GM19372 (cell line): ENCODE measurements around the gene FARP2.
"Not testable (repeated sequence)": the region's sequence is repeated elsewhere in the genome, so short reads cannot be mapped to it uniquely, and the experiment has no call there.

Source experiments
- ATAC-seq: cut with Tn5 transposase; IDR thresholded peaks from one replicate; pipeline ENCODE4 v1.9.1; 2021; ENCODE audit warnings: mild to moderate bottlenecking, low read depth, moderate library complexity; ENCODE audit not compliant: unreplicated experiment

Gene FARP2

DNA sequence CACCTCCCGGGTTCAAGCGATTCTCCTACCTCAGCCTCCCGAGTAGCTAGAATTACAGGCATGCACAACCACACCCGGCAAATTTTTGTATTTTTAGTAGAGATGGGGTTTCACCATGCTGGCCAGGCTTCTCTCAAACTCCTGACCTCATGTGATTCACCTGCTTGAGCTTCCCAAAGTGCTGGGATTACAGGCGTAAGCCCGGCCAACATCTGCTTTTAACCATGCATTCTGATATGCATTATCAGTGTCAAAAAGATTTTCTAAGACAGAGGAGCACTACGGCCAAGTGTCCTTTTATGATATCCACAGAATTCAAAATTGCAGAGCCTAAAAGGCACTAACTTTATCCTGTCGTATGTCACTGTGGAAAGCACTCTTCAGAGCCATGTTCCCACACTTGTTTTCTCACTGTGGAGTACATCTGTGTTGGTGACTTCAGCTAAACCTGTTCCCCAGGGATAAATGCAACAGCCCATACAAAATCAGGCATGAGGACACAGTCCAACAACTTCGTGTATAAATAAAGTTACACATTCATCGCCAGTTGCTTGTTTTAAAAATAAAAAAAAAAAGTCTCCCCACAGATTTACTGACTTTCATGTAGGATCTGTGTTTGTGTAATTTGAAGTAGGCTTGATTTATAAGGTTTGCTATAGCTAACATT is 95.9 kb downstream of the FARP2 start:
- ATAC-seq: no peak

DNA sequence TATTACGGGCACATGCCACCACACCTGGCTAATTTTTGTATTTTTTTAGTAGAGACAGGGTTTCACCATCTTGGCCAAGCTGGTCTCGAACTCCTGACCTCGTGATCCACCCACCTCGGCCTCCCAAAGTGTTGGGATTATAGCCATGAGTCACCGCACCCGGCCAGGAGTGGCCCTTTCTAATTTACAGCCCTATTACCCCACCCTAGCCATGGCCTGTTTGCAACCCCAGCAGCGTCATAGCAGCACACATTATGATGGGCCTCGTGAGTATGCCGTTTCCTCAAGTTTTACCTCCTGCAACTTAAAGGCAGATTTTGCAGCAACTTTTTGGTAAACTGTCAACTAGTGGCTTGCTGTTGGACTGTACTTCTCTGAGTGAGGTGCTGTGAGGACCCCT is 97.8 kb downstream of the FARP2 start:
- ATAC-seq: not testable (repeated sequence)

DNA sequence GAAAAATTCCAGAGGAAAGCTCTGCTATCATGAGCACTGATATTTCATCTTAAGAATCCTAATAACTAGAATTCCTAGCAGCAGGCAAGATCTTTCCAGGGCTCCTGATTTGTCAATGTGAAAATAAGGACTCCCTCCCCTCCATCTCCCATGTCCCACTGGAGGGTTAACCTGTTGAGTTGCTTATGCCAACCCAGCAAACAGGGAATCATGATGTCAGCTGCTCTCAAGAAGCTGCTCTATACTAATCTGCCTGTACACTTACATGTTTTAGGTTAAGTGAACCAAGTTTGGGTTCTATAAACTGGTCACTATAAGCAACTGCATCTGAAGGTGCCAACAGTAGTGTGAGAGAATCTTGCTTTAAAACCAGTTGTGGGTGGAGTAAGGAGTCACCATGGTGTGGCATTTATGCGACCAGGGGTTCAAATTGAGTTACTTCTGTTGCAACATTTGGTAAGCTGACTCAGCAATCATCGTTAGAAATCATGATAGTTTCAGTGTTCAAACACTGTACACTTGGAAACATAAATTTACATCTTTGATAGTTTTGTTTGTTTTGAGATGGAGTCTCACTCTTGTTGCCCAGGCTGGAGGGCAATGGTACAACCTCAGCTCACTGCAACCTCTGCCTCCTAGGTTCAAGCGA is 98.9 kb downstream of the FARP2 start:
- no peak for ATAC-seq

DNA sequence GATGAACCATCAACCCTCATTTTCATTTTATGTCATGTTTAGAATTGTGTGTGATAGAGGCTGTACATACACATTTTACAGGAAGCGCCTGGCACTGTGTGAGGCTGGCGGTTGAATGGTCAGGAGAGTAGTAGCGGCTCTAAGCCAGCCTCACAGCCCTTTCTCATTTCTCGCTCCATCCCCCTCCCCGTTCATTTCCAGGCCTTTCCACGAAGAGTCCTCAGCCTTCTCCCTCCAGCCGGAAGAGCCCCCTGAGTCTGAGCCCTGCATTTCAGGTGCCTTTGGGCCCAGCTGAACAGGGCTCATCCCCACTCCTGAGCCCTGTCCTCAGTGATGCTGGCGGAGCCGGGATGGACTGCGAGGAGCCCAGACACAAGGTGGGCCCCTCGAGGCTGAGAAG is 100.5 kb downstream of the FARP2 start:
- ATAC-seq: no peak

DNA sequence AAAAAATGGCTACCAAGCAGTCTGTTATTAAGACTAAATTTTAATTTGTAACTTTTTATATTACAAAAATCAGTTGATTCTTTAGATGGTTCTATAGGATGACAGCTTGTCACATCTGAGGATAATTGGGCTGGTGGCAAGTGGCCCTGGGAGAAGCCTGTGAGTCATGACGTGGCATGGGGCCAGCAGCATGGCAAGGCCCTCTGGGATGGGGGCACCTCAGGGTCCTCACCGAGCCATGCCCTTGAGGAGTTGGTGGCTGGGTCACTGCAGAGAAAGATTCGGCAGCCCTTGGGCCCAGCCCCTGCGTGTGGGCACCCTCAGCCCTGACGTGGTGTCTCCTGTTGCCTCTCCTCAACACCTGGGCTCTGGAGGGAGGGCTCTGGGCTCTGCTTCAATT is 102.6 kb downstream of the FARP2 start:
- ATAC-seq: no peak

DNA sequence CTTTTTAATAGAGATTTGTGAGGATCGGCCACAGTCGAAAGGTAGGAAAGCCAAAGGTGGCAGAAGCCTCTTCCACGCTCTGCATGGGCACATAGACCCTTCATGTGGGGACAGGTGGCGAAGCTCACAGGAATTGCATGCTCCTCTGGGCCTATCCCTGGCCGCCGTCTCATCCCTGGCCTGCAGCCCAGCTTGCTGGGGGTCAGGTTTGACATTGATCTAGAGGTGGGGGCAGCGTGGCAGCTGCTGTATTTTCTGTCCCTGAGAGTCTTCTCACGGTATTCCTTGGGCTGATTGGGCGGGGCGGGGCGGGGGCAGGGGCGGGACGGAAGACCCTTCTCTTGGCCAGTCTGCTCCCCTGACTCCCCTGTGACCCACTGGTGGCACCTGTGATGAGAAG is 103.4 kb downstream of the FARP2 start:
- no peak for ATAC-seq

DNA sequence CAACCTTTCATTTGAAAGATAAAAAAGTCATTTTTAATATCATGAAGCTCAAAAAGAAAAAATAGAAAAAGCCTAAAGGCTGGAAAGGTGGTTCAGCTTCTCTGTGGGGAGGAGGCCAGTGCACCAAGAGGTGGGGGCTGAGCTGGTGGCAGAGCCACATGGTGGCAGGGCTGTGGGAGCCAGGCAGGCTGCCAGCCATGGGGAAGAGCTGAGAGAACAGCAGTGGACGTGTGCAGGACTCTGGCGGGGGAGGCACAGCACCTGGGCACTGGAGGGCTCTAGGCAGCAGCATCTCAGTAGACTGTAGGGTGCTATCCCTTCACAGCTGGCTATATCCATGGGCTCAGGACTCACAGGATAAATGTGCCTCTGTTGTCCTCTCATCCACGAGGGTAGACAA is 104.5 kb downstream of the FARP2 start:
- no peak for ATAC-seq

DNA sequence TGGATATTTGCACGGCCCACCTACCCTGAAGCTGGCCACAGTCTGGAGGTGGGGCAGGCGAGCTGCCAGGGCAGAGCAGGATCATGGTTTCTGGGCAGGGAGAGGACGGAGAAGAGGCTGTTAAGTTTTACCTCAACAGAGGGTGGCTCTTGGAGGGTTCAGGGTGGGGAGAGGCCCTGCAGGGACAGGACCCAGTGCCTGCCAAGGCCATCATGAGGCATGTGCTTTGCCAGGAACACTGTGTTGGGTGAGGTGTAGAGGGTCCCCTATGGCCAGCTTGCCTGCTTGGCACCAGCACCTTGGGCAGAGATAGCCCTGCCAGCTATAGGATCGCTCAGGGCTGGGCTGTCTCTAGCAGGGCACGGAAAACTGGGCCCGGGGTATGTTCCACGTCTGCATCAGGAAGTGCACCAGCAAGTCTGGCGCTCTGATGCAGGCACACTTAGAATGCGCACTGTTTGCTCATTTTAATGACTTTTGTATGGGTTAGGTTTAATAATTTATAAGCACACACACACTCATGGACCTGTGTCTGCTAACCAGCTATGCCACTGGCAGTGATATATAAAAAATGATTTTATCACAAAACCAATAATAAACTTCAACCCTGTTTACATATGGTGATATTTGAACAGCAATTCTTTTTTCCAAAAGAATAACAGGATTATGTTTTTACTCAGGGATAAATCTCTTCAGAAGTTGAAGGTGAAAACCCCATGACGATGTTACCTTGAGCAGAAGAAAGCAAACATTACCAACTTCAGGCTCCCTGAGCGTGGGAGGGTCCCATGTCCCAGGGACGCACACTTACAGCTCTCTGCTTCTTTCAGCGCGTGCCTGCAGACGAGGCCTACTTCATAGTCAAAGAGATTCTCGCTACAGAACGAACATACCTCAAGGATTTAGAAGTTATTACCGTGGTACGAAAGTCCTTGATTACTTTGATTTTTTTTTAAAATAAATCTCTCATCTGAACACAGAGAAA is 105.9 kb downstream of the FARP2 start:
- no peak for ATAC-seq

DNA sequence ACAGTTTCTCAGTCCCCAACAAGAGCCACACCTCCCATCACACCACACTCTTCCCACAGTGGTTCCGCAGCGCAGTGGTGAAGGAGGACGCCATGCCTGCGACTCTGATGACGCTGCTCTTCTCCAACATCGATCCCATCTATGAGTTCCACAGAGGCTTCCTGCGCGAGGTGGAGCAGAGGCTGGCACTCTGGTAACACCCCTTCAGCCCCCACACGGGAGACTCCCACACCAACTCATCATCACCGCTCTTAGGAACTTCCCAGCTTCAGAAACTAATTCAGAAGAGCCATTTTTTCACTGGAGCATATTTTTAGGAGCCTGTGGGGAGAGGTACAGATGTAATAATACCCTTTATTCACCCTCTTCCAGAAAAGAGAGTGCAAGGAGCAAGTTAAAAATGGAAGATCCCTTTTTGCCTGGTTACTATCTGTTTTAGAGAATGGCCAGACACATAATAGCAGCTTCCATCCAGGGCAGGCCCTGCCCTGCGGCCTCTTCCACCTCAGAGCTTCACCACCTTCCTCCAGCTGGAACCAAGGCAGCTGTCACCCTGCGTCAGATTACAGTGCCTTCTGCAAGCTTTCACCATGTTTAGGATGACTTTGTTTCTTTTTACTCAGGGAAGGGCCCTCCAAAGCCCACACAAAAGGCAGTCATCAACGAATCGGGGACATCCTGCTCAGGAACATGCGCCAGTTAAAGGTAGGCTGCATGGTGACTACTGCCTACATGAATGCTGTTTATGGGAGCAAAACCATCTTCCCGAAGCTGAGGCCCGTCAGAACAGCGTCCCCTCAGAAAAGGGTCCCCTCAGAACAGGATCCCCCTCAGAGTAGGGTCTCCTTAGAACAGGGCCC is 107.4 kb downstream of the FARP2 start:
- ATAC-seq: no peak

DNA sequence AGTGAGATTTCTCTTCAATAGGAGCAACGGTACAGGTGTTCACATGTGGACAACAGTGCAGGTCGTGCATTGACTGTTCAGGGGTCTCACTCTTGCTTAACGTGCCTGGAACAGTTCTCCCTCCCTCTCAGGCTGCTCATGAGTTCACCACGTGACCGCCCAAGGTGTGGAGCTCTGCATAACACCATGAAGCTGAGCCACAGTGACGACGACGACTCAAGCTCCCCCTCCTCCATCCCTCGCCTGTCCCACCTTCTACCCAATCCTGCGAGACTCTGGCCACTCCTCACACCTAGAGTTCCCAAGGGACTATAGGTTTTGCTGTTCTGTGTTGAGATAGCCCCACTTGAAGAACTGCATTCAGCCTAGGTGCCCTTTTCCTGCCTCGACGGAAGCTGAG is 109.5 kb downstream of the FARP2 start:
- ATAC-seq: no peak

DNA sequence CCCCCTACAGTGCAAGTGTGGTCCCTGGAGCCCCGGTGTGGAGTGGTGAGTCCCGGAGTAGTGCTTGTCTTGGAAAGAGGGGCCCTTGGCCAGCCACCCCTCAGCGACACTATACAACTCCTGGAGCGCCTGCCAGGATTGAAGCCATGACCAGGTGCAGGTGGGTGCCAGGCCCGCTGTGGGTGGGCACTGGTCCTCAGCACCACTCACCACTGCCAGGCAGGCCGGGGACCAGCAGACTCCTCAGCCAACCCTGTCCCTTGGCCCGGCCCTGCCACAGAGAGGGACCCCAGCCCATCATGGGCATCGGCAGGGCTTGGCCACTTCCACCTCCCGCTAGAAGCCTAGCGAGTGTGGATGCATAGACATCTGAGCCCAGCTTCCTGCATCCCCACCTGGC is 110.1 kb downstream of the FARP2 start:
- ATAC-seq: no peak

DNA sequence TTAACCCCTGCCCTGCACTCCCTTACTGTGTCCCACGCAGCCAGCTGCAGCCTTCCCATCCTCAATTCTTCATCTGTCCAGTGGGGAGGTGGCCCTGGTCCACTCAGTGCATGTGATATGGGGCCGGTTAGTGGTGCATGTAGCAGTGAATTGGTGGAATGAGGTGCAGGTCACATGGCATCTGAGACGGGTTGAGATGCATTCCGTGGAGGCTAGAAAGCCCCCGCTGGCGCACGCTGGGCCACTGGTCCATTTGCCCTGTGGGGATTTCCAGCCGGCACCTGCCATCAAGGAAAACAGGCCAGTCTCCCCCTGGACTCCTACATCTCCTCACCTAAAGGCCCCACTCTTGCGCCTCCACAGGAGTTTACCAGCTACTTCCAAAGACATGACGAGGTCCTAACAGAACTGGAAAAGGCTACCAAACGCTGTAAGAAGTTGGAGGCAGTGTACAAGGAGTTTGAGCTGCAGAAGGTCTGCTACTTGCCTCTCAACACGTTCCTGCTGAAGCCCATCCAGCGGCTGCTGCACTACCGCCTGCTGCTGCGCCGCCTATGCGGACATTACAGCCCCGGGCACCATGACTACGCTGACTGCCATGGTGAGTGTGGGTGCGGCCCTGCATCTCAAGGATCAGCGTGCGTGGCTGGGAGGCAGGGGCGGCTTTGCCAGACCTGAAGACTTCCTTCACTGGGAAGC is 111.8 kb downstream of the FARP2 start:
- ATAC-seq: no peak

DNA sequence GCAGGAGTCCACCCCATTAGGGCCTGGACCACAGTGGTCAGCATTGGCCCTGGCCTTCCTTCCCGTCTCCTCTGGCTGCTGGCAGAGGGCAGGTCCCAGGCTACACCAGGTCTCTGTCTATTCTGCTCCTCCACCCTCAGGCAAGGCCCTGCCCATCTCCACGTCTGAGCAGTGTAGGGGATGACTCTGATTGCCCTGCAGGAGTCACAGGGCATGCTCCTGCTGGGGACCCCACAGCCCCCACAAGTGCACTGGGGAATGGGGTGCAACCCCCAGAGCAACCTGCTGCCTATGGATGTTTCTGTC is 112.3 kb downstream of the FARP2 start:
- ATAC-seq: no peak

DNA sequence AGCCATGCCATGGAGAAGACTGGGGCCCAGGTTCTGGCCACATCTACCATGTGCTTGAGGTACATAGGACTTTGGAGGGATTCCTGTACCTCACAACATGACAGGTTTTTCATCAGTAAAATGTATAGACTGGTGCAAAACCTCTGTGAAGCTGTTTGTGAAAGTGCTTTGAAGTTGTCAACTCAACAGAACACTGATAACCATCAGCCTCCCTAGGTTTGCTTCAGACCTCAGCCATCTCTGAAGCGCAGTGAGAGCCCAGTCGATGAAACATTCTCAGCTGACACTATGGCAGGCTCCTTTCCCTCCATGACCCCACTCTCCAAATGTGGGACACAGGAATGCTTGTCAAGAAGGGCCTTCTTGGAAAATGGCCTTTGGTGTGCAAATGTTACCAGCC is 113.7 kb downstream of the FARP2 start:
- ATAC-seq: no peak

DNA sequence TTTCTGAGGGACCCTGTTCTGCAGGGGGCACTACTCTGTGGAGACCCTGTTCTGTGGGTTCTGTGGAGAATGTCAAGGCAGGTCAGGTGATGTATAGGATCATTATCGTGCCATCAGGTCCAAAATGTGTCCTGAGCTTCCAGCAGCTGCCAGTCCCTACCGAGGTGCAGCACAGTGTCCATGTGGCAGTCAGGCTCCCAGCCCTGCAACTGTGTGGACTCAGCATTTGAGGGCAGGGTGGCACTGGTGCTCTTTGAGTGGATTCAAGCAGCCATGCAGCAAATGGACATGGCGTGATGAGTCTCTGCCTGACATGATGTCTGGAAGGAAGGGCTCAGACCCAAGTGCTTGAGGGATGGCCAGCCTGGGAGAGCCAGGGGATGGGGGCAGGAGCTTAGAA is 117.3 kb downstream of the FARP2 start:
- no peak for ATAC-seq

DNA sequence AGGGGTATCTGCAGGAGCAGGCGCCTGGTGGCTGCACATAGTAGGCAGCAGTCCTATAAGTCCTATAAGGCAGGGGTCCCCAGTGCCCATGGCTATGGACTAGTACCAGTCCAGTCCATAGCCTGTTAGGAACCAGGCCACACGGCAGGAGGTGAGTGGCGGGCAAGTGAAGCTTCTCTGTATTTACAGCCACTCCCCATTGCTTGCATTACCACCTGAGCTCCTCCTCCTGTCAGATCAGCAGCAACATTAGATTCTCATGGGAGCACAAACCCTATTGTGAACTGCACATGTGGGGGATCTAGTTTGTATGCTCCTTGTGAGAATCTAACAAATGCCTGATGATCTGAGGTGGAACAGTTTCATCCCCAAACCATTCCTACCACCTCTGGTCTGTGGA is 119.2 kb downstream of the FARP2 start:
- ATAC-seq: no peak

DNA sequence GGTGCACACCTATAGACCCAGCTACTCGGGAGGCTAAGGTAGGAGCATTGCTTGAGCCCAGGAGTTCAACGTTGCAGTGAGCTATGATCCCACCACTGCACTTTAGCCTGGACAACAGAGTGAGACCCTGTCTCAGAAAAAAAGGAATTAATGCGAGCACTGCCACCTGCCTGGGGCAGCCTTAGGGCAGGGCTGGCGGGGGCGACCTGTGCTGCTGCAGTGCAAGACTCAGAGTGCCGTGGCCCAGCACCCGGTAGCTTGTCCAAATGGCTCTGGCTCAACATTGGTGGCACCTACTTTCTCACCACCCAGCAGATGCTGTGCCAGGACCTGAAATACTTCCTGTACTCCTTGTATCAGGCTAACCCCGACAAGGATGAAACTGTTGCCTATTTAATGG is 122.1 kb downstream of the FARP2 start:
- ATAC-seq: no peak

DNA sequence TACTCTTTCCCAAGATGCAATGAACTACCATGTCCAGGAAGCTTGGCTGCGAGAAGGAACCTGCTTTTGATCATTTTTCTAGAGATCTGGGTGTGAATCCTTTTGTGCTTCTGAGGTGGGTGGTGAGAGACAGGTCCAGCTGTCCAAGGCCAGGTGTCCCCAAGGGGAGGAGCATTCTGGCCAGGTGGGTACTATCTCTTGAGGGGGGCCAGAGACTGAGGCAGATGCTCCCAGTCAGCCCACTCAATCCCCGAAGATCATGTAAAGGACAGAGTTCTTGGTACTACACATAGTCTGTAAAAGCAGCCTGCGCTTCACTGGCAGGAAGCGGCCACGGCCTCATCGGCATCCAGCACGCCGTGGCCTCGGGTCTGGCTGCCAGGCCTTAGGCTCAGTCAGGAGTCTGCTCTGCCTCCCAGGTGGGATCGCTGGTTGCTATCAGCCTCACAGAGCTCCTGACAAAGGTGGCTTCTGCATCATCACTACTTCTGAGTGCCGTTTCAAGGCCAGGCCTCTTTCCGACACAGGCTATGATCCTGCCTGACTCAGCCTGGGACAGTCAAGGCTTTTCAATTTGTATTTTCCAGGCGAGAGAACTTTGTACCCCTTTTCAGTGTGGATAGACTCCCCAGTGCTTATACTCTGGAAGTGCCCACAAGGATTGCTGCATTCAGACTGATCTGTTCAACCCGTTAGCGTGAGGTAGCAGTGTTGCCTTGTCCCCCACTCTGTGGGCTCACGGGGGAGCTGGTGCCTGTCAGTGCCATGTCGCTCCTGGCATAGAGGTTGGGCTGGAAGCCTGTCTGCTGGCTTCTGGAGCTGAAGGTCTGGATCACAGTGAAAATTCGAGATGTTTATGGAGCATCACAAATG is 123.2 kb downstream of the FARP2 start:
- no peak for ATAC-seq

DNA sequence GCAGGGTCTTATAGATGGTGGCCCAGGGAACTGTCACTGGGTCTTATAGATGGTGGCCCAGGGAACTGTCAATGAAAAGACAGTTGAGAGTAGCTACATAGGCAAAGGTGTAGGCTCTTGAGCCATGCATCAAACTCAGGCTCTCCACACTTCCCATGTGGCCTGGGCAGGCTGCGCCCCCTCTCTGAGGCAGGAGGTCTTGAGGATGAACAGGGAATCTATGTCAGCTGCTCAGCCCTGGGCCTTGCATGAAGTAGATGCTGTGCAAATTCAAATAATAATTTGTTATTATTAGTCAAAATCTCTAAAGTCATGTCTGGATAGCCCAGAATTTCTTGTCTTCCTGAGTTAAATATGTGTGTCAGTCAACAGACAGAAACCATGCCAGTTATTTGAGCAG is 125.6 kb downstream of the FARP2 start:
- ATAC-seq: no peak
